HUES6 (cell line): Measurements from ENCODE around the gene NRL.

Experiments
- H3K27ac ChIP-seq: 2 replicates; pipeline ENCODE4 v1.7.0; 2013; ENCODE audit warnings: low read depth, mild to moderate bottlenecking, low read length, inconsistent platforms
- H3K27me3 ChIP-seq: 2 replicates; pipeline ENCODE4 v1.6.1; 2013; ENCODE audit warnings: low read length; ENCODE audit not compliant: control insufficient read depth, insufficient read depth
- H3K36me3 ChIP-seq: 2 replicates; pipeline ENCODE4 v1.6.1; 2013; ENCODE audit warnings: low read length; ENCODE audit not compliant: control insufficient read depth, insufficient read depth
- H3K4me1 ChIP-seq: 2 replicates; pipeline ENCODE4 v1.6.1; 2013; ENCODE audit warnings: low read length; ENCODE audit not compliant: control insufficient read depth, insufficient read depth
- H3K4me3 ChIP-seq: 2 replicates; pipeline ENCODE4 v1.5.1; 2013; ENCODE audit warnings: low read depth, low read length
- H3K9ac ChIP-seq: one replicate; pipeline ENCODE4 v1.6.1; 2013; ENCODE audit warnings: mild to moderate bottlenecking, low read length
- H3K9me3 ChIP-seq: 2 replicates; pipeline ENCODE4 v1.6.1; 2013; ENCODE audit warnings: low read depth, low read length; ENCODE audit not compliant: control insufficient read depth, insufficient read depth

Gene NRL

DNA sequence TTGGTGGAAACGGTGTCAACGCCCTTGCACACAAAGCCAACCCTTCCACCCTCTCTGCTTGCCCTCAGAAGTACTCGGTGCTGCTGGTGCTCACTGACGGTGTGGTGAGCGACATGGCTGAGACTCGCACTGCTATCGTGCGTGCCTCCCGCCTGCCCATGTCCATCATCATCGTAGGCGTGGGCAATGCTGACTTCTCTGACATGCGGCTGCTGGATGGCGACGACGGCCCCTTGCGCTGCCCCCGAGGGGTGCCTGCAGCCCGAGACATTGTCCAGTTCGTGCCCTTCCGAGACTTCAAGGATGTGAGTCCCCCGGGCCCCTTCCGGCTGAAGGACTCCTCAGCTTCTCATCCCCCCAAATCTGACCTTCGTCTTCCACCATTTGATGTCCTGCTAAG, 37.7 kb downstream of the NRL start:
- Histone ChIP-seq H3K9ac (no peak overlapping the region), H3K27me3 (peaks cover 10% of the 10 kb centered on the region), H3K36me3 (no peaks in the 10 kb centered on the region), H3K4me1 (peaks cover 22% of the 10 kb centered on the region), H3K9me3 (no peaks in the 10 kb centered on the region), H3K27ac (no peak overlapping the region), H3K4me3 (no peak overlapping the region)

DNA sequence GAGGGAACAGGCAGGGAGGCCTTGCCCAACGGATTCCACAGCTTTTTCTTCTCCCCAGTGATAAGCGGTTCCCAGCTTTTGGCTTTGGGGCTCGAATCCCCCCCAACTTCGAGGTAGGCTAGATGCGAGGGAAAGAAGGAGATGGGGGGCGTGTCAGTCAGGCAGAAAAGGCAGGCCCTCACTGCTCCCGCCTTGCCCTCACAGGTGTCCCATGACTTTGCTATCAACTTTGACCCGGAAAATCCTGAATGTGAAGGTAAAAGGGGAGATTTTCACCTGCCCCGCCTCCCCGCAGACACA, 38.5 kb downstream of the NRL start:
- H3K4me1 ChIP-seq, result peaks cover 17% of the 10 kb centered on the region
- H3K9ac ChIP-seq, result no peak overlapping the region
- H3K4me3 ChIP-seq, result no peak overlapping the region
- H3K9me3 ChIP-seq, result no peaks in the 10 kb centered on the region
- no peaks in the 10 kb centered on the region for H3K36me3 ChIP-seq
- no peak overlapping the region for H3K27ac ChIP-seq
- H3K27me3 ChIP-seq, result peaks cover 5% of the 10 kb centered on the region; the same call in 1 of the 2 replicates

GRCh38 chr14:24075485-24076301, 39.1 kb downstream of the NRL start:
- Histone ChIP-seq H3K27ac (no peak overlapping the region), H3K4me3 (no peak overlapping the region), H3K27me3 (peaks cover 8% of the 10 kb centered on the region; the same call in 1 of the 2 replicates), H3K9ac (no peak overlapping the region), H3K9me3 (no peaks in the 10 kb centered on the region), H3K36me3 (no peaks in the 10 kb centered on the region), H3K4me1 (peaks cover 15% of the 10 kb centered on the region)

DNA sequence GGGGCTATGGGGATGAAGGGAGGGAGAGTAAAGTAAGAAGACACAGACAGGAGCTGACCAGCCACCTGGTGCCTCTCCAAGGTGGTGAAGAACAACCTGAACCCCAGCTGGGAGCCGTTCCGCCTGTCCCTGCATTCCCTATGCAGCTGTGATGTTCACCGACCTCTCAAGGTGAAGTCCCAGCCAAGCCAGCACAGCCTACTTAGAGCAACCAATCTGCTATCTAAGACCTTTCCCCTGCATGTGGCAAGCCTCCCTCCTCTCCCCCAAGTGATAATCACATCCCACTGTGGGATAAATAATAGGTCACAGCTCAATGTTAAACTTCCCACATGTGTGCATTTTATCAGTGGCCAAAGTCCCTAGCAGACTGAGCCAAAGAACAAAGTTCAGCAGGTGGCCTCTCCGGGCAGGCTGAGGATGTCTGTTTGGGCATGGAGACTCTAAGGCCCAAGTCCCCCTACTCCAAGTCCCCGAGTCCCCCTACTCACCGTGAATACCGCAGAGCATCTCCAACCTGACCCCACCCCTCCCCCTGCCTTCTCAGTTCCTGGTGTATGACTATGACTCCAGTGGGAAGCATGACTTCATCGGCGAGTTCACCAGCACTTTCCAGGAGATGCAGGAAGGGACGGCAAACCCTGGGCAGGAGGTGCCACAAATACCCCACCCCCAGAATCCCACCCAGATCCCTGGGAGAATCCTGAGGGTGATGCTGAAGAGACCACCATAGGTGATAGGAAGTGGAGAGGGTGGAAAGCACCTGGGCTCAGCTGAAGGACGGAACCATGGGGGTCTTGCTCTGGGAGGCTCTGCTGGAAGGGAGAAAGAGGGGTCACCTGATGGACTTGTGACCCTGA, 39.9 kb downstream of the NRL start:
- Histone ChIP-seq H3K27ac (no peak overlapping the region), H3K4me1 (peaks cover 7% of the 10 kb centered on the region), H3K9ac (no peak overlapping the region), H3K4me3 (no peak overlapping the region), H3K27me3 (peaks cover 12% of the 10 kb centered on the region; the same call in 1 of the 2 replicates), H3K9me3 (no peaks in the 10 kb centered on the region), H3K36me3 (no peaks in the 10 kb centered on the region)

- H3K9me3 ChIP-seq, result no peaks in the 10 kb centered on the region
- no peak overlapping the region for H3K4me3 ChIP-seq
- H3K36me3 ChIP-seq, result no peaks in the 10 kb centered on the region
- H3K9ac ChIP-seq, result no peak overlapping the region
- H3K27ac ChIP-seq, result no peak overlapping the region
- no peaks in the 10 kb centered on the region; the same call in 1 of the 2 replicates for H3K4me1 ChIP-seq
- H3K27me3 ChIP-seq, result peaks cover 14% of the 10 kb centered on the region; the same call in 1 of the 2 replicates
These were observed 41.6 kb downstream of the NRL start for GRCh38 chr14:24072881-24073877.

GRCh38 chr14:24072436-24072835, 42.3 kb downstream of the NRL start:
- Histone ChIP-seq H3K27ac (no peak overlapping the region), H3K4me3 (no peak overlapping the region), H3K36me3 (no peaks in the 10 kb centered on the region), H3K4me1 (no peaks in the 10 kb centered on the region), H3K9ac (no peak overlapping the region), H3K27me3 (peaks cover 14% of the 10 kb centered on the region; the same call in 1 of the 2 replicates), H3K9me3 (no peaks in the 10 kb centered on the region)

DNA sequence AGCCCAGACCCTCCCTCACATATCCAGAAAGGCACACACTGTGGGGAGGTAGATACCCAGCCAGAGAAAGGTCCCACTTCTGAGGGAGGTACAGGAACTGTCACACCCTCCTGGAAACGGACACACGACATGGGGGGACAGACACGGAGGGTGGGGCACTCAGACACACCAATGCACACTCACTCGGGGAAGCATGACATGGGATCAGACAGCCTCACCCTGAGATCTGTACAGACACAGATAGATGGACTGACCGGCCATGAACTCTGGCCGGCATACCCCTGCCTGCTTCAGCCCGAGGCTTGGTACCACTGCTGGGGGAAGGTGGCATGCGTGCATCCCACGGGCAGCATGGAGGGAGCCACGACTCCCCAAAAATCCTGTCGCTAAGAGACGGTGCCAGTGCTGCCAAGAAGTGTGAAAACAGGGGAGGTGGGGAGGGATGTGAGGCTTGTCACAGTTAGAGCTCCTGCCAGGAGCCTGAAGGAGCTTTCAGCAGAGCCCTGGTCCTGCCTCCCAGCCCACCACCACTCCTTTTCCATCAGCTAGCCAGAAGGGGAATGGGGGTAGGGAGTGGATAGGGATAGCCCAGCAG, 42.8 kb downstream of the NRL start:
- peaks cover 14% of the 10 kb centered on the region; the same call in 1 of the 2 replicates for H3K27me3 ChIP-seq

GRCh38 chr14:24071144-24071697, 43.5 kb downstream of the NRL start, which contains the start of gene CPNE6:
Gene CPNE6, plus strand, starts transcription at chr14:24071562. Its CDS starts 1,375 bp downstream, at chr14:24072937.
- H3K4me1 ChIP-seq, result no peaks in the 10 kb centered on the region
- H3K27me3 ChIP-seq, result peaks cover 14% of the 10 kb centered on the region; the same call in 1 of the 2 replicates
- no peaks in the 10 kb centered on the region for H3K36me3 ChIP-seq
- no peaks in the 10 kb centered on the region for H3K9me3 ChIP-seq
- H3K9ac ChIP-seq, result no peak within 1 kb of the TSS
- H3K27ac ChIP-seq, result no peak within 1 kb of the TSS
- H3K4me3 ChIP-seq, result no peak within 1 kb of the TSS

More for the DNA sequence above, 42.8 kb downstream of the NRL start:
- Histone ChIP-seq H3K9me3 (no peaks in the 10 kb centered on the region), H3K36me3 (no peaks in the 10 kb centered on the region), H3K4me1 (no peaks in the 10 kb centered on the region), H3K4me3 (no peak overlapping the region), H3K9ac (no peak overlapping the region), H3K27ac (no peak overlapping the region)

GRCh38 chr14:24070285-24071143, 44.2 kb downstream of the NRL start:
- Histone ChIP-seq H3K36me3 (no peaks in the 10 kb centered on the region), H3K9me3 (no peaks in the 10 kb centered on the region), H3K4me3 (no peak overlapping the region), H3K9ac (no peak overlapping the region), H3K4me1 (no peaks in the 10 kb centered on the region), H3K27me3 (peaks cover 14% of the 10 kb centered on the region; the same call in 1 of the 2 replicates), H3K27ac (no peak overlapping the region)
